Right cardiac atrium (tissue), 5 donors: Measurements from ENCODE around the gene ACTMAP. TPM values are rescaled to one million over a fixed set of nuclear protein-coding genes. Genes with fewer than 3 reads are reported as not detected.

Experiments
- ATAC-seq, 2 donors: fragments of 200-7000 bp; cut with Tn5 transposase; one replicate each; pipeline versions ENCODE4 v1.8.0 to v1.9.1; 2020; ENCODE audit warnings: moderate library complexity in 2 of 2, mild to moderate bottlenecking in 1 of 2
- DNase-seq, 3 donors: peaks; one replicate each; pipeline ENCODE4 v3.0.0-alpha.2; 2020
- H3K27ac ChIP-seq: one replicate; pipeline ENCODE4 v1.5.1; 2013; ENCODE audit warnings: mild to moderate bottlenecking, low read length, control low read depth, moderate library complexity
- H3K27me3 ChIP-seq: one replicate; pipeline ENCODE4 v1.6.1; 2013; ENCODE audit not compliant: control insufficient read depth, insufficient read depth
- H3K4me1 ChIP-seq: one replicate; pipeline ENCODE4 v1.6.1; 2013; ENCODE audit warnings: low read length; ENCODE audit not compliant: control insufficient read depth, insufficient read depth
- H3K4me3 ChIP-seq: one replicate; pipeline ENCODE4 v1.5.1; 2013; ENCODE audit warnings: low read length, control low read depth
- H3K9me3 ChIP-seq: one replicate; pipeline ENCODE4 v1.6.1; 2013; ENCODE audit warnings: low read length; ENCODE audit not compliant: control insufficient read depth
- WGBS: extraction: QIAGEN DNeasy Blood & Tissue Kit; methylation state at CpG from one replicate; pipeline ENCODE4 v1.1.7; 2013; 5-methylcytosine and 5-hydroxymethylcytosine counted together
- intact Hi-C, 4 donors: fragments of 100-400 bp; cut with DNase I; formaldehyde crosslinking; loops; one replicate each; pipeline versions ENCODE4 v1.11.0 to v1.14.0; 2022 to 2023
- polyA plus RNA-seq: library from polyadenylated mRNA; stranded (reverse); fragments of 200-250 nt; gene quantifications from one replicate; pipeline ENCODE4 v1.2.3, GENCODE V29; 2013
- total RNA-seq, 4 donors: library from RNA; stranded (reverse); fragmentation: NEBNext Ultra II Directional; extraction: Animal tissue kit (Norgen Biotek cat#: 25700); gene quantifications; one replicate each; pipeline ENCODE4 v1.2.1, GENCODE V29; 2021
- donor health status: healthy with polysubstance abuse.
- donor health status: DM: no; HTN: yes; CAD: no.
- donor health status: DM: no; HTN: no; CAD: no.
- donor health status: DM: no; HTN: yes; CAD: no; lungs with severe emphysema.
- donor health status: DM: yes; HTN: yes; CAD: no.

The ACTMAP gene
- total and polyA plus RNA-seq, 5 donors = 4.5 to 6.1 (median 5.1) TPM

- DNase-seq (peak in 1 of 3 donors; percentile 29), ATAC-seq (no peak)
- intact Hi-C loops = no loop called here
- WGBS = 97% methylated on average over 8 of the region's 8 CpGs
- Histone ChIP-seq H3K4me3 (no peak overlapping the region), H3K9me3 (no peaks in the 10 kb centered on the region), H3K27me3 (no peaks in the 10 kb centered on the region), H3K27ac (no peak overlapping the region), H3K4me1 (peaks cover 13% of the 10 kb centered on the region)
Measured at GRCh38 chr19:40755791-40756190, 5.5 kb upstream of the ACTMAP start.

DNA sequence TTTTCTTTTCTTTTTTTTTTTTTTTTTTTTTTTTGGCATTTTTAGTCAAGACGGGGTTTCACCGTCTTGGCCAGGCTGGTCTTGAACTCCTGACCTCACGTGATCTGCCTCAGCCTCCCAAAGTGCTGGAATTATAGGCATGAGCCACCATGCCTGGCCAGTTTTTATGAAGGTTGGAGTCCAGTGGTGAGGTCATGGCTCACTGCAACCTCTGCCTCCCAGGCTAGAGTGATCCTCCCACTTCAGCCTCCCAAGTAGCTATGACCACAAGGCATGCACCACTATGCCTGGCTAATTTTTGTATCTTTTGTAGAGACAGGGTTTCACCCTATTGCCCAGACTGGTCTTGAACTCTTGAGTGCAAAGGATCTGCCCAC, 5.0 kb upstream of the ACTMAP start:
- intact Hi-C loops = no loop called here
- H3K9me3 ChIP-seq = no peaks in the 10 kb centered on the region
- no peaks in the 10 kb centered on the region for H3K27me3 ChIP-seq
- H3K27ac ChIP-seq = no peak overlapping the region
- no peak for DNase-seq
- H3K4me3 ChIP-seq = no peak overlapping the region
- H3K4me1 ChIP-seq = peaks cover 13% of the 10 kb centered on the region
- WGBS = 90% methylated on average over 3 of the region's 3 CpGs
- no peak for ATAC-seq

- 79% methylated on average over 9 of the region's 9 CpGs for WGBS
- Histone ChIP-seq H3K9me3 (no peaks in the 10 kb centered on the region), H3K27me3 (no peaks in the 10 kb centered on the region), H3K4me1 (peaks cover 13% of the 10 kb centered on the region), H3K27ac (no peak overlapping the region), H3K4me3 (no peak overlapping the region)
- DNase-seq (peak in 1 of 3 donors; percentile 9), ATAC-seq (no peak)
- intact Hi-C loops = loop anchor here in 1 of 4 donors (5.0 kb wide), 1 partner anchor 48 kb away; no protein-coding TSS in a partner anchor
Measured at GRCh38 chr19:40754611-40755247, 4.5 kb upstream of the ACTMAP start.

- Histone ChIP-seq H3K27ac (no peak overlapping the region), H3K27me3 (no peaks in the 10 kb centered on the region), H3K4me3 (peak overlapping the region; percentile 73), H3K9me3 (no peaks in the 10 kb centered on the region), H3K4me1 (peaks cover 13% of the 10 kb centered on the region)
- no peak for ATAC-seq
- intact Hi-C loops = loop anchor here in 1 of 4 donors (5.0 kb wide), 1 partner anchor 50 kb away; no protein-coding TSS in a partner anchor
- DNase-seq = peak in 1 of 3 donors; percentile 21
- 77% methylated on average over 12 of the region's 12 CpGs for WGBS
Measured at GRCh38 chr19:40752257-40752781, 2.0 kb upstream of the ACTMAP start.

DNA sequence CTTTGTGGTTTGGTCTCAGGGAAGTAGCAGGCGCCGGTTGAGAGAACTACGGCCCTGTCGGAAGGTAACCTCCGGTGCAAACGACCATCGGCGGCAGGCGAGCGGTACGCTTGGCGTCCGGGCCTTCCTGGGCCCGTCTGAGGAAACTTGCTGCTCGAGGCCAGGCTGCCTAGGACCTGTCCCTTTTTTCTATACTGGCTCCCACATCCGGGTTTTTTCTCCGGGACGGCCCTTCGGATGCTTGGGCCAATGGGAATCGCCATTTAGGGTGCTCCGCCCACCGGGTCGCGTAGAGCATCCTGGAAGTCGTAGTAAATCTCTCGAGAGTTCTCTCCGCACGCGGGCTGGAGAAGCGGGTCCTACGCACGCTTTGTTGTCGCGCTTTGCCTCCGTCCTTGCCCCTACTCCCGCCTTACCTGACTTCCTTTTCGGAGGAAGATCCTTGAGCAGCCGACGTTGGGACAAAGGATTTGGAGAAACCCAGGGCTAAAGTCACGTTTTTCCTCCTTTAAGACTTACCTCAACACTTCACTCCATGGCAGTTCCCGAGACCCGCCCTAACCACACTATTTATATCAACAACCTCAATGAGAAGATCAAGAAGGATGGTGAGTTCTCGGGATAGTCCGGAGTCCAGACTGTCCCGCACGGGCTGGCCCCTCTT, 729 bp upstream of the ACTMAP start, which contains the start of gene SNRPA:
TSS of gene SNRPA (plus strand) at position 330 of the 664 bp plus-strand sequence. CDS start at position 536, 206 bp downstream.
- Histone ChIP-seq H3K27ac (peak within 1 kb of the TSS; percentile 99), H3K9me3 (no peaks in the 10 kb centered on the region), H3K27me3 (no peaks in the 10 kb centered on the region), H3K4me1 (peaks cover 13% of the 10 kb centered on the region), H3K4me3 (peak within 1 kb of the TSS; percentile 73)
- WGBS = under 1% methylated on average over 46 of the region's 46 CpGs
- intact Hi-C loops = loop anchor here in 1 of 4 donors (5.0 kb wide), 1 partner anchor 51 kb away; no protein-coding TSS in a partner anchor
- DNase-seq = peak; percentile 97 to 99 (median 98)
- peak; percentile 91 to 92 for ATAC-seq

- 95% methylated on average over 7 of the region's 7 CpGs for WGBS
- intact Hi-C loops = no loop called here
- H3K9me3 ChIP-seq = no peaks in the 10 kb centered on the region
- H3K4me3 ChIP-seq = no peak overlapping the region
- no peak for ATAC-seq
- no peak overlapping the region for H3K27ac ChIP-seq
- H3K27me3 ChIP-seq = no peaks in the 10 kb centered on the region
- peak in 1 of 3 donors; percentile 10 for DNase-seq
- H3K4me1 ChIP-seq = peaks cover 3% of the 10 kb centered on the region
Measured at GRCh38 chr19:40747536-40747935, 2.7 kb downstream of the ACTMAP start.

DNA sequence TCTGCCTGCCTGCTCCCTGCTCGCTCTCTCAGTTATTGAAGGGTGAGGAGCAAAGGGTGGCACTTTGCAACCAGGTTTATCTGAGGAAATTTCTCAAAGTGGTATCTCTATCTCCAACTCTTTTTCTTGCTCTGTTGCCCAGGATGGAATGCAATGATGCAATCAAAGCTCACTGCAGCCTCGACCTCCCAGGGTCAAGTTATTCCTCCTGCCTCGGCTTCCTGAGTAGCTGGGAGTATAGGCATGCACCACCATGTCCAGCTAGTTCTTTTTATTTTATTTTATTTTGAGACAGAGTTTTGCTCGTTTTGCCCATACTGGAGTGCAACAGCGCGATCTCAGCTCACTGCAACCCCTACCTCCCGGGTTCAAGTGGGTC, 4.9 kb downstream of the ACTMAP start:
- DNase-seq (no peak), ATAC-seq (no peak)
- H3K4me1 ChIP-seq = no peaks in the 10 kb centered on the region
- intact Hi-C loops = no loop called here
- no peak overlapping the region for H3K4me3 ChIP-seq
- H3K27ac ChIP-seq = no peak overlapping the region
- no peaks in the 10 kb centered on the region for H3K9me3 ChIP-seq
- H3K27me3 ChIP-seq = no peaks in the 10 kb centered on the region
- 76% methylated on average over 7 of the region's 7 CpGs for WGBS

- Histone ChIP-seq H3K27ac (no peak overlapping the region), H3K4me3 (no peak overlapping the region), H3K9me3 (no peaks in the 10 kb centered on the region), H3K27me3 (no peaks in the 10 kb centered on the region), H3K4me1 (no peaks in the 10 kb centered on the region)
- 70% methylated on average over 17 of the region's 17 CpGs for WGBS
- ATAC-seq (no peak), DNase-seq (peak in 1 of 3 donors; percentile 55)
- intact Hi-C loops = no loop called here
Measured at GRCh38 chr19:40744554-40745401, 5.5 kb downstream of the ACTMAP start.

DNA sequence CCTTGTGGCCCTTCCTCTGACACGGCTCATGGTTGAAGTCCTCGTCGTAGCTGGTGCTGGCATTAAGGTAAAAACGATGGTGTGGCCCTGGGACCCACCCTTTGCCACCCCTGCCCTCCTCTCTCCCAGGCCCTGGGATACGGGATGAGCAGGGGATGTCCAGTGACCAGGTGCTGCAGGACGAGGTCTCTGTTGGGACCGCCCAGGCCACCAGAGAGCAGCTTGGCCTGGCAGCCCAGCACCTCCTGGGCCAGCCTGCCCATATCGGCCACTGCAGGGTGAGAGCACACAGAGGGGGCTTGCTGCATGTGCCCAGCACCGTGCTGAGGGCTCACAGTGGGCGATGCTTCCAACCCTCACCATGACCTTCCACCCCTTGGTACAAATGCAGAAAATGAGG, 6.4 kb downstream of the ACTMAP start:
- Histone ChIP-seq H3K27ac (no peak overlapping the region), H3K9me3 (no peaks in the 10 kb centered on the region), H3K27me3 (no peaks in the 10 kb centered on the region), H3K4me1 (no peaks in the 10 kb centered on the region), H3K4me3 (no peak overlapping the region)
- DNase-seq = peak in 1 of 3 donors; percentile 56
- 91% methylated on average over 10 of the region's 10 CpGs for WGBS
- no peak for ATAC-seq
- intact Hi-C loops = no loop called here

- WGBS = 90% methylated on average over 12 of the region's 12 CpGs
- H3K27ac ChIP-seq = no peak overlapping the region
- no peaks in the 10 kb centered on the region for H3K9me3 ChIP-seq
- ATAC-seq (no peak), DNase-seq (peak in 1 of 3 donors; percentile 19)
- intact Hi-C loops = no loop called here
- no peaks in the 10 kb centered on the region for H3K4me1 ChIP-seq
- H3K27me3 ChIP-seq = no peaks in the 10 kb centered on the region
- no peak overlapping the region for H3K4me3 ChIP-seq
Measured at GRCh38 chr19:40742886-40743285, 7.4 kb downstream of the ACTMAP start.
